CD4-positive, alpha-beta T cell treated with Interleukin-4 for 4 hours (primary cell): ENCODE results near the gene SPTB.
"Not testable (repeated sequence)": the region's sequence is repeated elsewhere in the genome, so short reads cannot be mapped to it uniquely, and the experiment has no call there.

Experiments used
- DNase-seq: peaks from one replicate; pipeline ENCODE4 v3.0.0-alpha.2; 2020

The SPTB gene

GRCh38 chr14:64816221-64816783 is 63.4 kb downstream of the SPTB start:
- no peak for DNase-seq

- DNase-seq = no peak
Observed at GRCh38 chr14:64815257-64815656, 64.5 kb downstream of the SPTB start.

GRCh38 chr14:64812412-64812811 is 67.3 kb downstream of the SPTB start:
- peak; percentile 5 for DNase-seq

- no peak for DNase-seq
Observed at GRCh38 chr14:64811676-64812075, 68.0 kb downstream of the SPTB start.

GRCh38 chr14:64808449-64808848 is 71.3 kb downstream of the SPTB start:
- no peak for DNase-seq

- DNase-seq = no peak
Observed at GRCh38 chr14:64807551-64807950, 72.2 kb downstream of the SPTB start.

GRCh38 chr14:64806862-64807495 is 72.7 kb downstream of the SPTB start:
- DNase-seq = no peak

GRCh38 chr14:64806202-64806861 is 73.4 kb downstream of the SPTB start:
- no peak for DNase-seq

GRCh38 chr14:64805646-64806045 is 74.1 kb downstream of the SPTB start:
- not testable (repeated sequence) for DNase-seq

- DNase-seq = no peak
Observed at GRCh38 chr14:64804754-64805260, 74.9 kb downstream of the SPTB start.

GRCh38 chr14:64801800-64802199 is 77.9 kb downstream of the SPTB start:
- no peak for DNase-seq

- DNase-seq = no peak
Observed at GRCh38 chr14:64801046-64801445, 78.7 kb downstream of the SPTB start.

GRCh38 chr14:64800000-64800399 is 79.7 kb downstream of the SPTB start:
- no peak for DNase-seq

GRCh38 chr14:64799555-64799954 is 80.2 kb downstream of the SPTB start:
- DNase-seq = no peak

- DNase-seq = no peak
Observed at GRCh38 chr14:64796369-64796768, 83.3 kb downstream of the SPTB start.

GRCh38 chr14:64795921-64796320 is 83.8 kb downstream of the SPTB start:
- DNase-seq = no peak

GRCh38 chr14:64795211-64795610 is 84.5 kb downstream of the SPTB start:
- DNase-seq = no peak

- no peak for DNase-seq
Observed at GRCh38 chr14:64792871-64793560, 86.7 kb downstream of the SPTB start.

- DNase-seq = no peak
Observed at GRCh38 chr14:64792231-64792630, 87.5 kb downstream of the SPTB start.

- no peak for DNase-seq
Observed at GRCh38 chr14:64790478-64790877, 89.2 kb downstream of the SPTB start.

- no peak for DNase-seq
Observed at GRCh38 chr14:64789696-64790095, 90.0 kb downstream of the SPTB start.

- no peak for DNase-seq
Observed at GRCh38 chr14:64788706-64789105, 91.0 kb downstream of the SPTB start.

- DNase-seq = no peak
Observed at GRCh38 chr14:64787619-64788018, 92.1 kb downstream of the SPTB start.
